GM12874 (cell line): ENCODE data around the gene PCDHGA3.
A peak's percentile ranks its signal among the peaks of the same experiment; 100 is the strongest.

Experiments used
- CTCF ChIP-seq: IDR thresholded peaks from 2 replicates; pipeline ENCODE4 v1.5.1; 2011; ENCODE audit warnings: low read depth, mild to moderate bottlenecking, control low read depth, low read length, moderate library complexity; ENCODE audit not compliant: insufficient read depth

Gene PCDHGA3

GRCh38 chr5:141320225-141321169, 23.1 kb upstream of the PCDHGA3 start, which contains the start of gene TAF7:
Gene TAF7, minus strand, starts transcription at chr5:141320784. Its CDS starts 740 bp downstream, at chr5:141320044.
- TF ChIP-seq CTCF = peak; percentile 80

DNA sequence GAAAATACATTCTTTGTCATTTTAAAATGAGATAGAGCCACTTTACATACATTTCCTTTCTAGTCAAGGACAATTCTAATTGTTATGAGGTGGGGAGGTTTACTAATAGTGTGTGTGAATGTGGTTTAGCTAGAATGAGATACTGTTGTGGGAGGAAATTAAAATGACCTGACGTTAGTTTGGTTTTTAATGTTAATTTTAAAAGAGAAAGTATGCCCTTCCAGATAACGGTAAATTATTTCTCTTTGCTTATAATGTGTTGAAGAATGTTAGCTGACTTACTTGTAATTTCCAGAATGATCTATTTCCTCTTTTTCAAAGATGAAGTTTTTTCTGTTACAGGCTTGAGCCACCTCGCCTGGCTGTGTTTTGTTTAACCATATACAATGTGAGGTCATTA, 21.4 kb upstream of the PCDHGA3 start:
- no peak for TF ChIP-seq CTCF

DNA sequence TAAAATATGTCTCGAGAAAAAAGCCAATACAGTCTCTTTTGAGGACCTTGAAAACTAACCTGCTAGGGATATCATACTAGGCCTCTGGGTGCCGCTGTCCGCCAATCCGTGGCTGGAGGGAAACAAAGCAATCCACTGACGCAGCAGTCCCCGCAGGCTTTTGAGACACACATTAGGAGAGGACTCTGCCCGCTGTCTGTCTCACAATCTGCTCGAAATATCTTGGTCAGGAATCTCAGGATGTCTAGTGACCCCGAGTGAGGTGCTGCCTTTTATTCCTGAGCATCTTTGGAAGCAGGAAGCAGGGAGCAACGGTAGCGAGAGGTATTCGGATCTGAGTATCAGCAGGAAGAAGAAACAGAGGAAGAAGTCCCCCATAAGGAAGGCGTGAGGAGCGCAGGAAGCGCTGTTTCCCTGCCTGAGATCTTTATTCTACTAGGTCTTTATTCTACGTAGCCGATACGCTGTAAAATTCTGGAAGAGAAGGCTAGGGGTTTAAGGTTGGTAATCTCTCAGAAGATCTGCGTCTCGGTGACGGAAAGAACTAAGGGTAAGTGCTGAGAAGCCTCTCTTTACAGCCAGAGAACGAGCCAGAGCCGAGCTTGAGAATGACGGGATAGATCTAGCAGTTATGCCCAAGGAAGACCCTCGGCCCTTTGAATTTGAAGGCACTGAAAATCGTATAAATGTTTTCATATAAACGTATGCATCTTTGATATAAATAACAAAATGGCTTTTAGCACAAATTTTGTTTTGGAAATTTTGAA, 17.4 kb upstream of the PCDHGA3 start:
- TF ChIP-seq CTCF = peak; percentile 63; the same call in 1 of the 2 replicates

GRCh38 chr5:141328231-141328630, 15.4 kb upstream of the PCDHGA3 start:
- no peak for TF ChIP-seq CTCF

DNA sequence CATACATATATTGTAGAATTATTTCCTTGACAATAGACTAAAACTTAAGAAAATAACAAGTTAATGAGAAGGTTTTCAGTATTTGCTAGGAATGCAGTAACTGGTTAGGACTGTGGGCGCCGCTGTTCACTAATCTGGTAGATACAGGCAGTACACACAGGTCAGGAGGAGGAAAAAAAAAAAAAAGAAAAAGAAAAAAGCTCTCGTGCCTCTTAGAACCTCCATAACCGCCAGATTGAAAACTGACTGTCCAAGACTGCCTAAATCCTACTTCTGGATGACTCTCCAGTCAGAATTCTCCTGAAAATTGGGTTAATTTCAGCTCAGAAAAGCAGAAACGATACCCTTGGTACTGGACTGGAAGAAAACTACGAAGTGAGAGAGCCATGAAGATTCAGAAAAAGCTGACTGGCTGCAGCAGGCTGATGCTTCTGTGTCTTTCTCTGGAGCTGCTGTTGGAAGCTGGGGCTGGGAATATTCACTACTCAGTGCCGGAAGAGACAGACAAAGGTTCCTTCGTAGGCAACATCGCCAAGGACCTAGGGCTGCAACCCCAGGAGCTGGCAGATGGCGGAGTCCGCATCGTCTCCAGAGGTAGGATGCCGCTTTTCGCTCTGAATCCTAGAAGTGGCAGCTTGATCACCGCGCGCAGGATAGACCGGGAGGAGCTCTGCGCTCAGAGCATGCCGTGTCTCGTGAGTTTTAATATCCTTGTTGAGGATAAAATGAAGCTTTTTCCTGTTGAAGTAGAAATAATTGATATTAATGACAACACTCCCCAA, 13.1 kb upstream of the PCDHGA3 start, which contains the start of gene PCDHGA1:
PCDHGA1 (plus strand) TSS at position 216 of the 782 bp plus-strand sequence.
- peak; percentile 45; the same call in 1 of the 2 replicates for TF ChIP-seq CTCF

DNA sequence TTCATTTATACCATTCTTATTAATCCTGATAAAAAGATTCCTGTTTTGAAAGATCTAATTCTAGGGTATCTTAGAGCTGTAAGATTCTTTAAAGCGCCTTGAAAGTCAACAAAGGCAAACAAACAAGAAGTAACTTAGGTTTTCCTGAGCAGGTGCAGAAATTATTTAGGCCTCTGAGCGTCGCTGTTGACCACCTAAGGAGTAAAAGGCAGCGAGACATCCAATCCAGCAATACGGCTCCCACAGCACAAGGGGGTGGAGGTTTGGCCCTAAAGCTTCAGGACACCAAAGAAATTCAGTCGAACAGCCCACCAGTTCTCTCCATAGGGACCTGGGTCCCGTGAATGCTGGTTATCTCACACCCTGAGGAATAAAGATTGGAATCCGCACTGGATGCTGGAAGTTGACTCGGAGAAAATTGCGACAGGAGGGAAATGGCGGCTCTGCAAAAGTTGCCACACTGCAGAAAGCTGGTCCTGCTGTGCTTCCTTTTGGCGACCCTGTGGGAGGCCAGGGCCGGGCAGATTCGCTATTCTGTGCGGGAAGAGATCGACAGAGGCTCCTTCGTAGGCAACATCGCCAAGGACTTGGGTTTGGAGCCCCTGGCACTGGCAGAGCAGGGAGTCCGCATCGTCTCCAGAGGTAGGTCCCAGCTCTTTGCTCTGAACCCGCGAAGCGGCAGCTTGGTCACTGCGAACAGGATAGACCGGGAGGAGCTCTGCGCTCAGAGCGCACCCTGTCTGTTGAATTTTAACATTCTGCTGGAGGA, 4.9 kb upstream of the PCDHGA3 start, which contains the start of gene PCDHGA2:
PCDHGA2 (plus strand) TSS at position 223 of the 769 bp plus-strand sequence.
- peak; percentile 62 for TF ChIP-seq CTCF
